Measurements from ENCODE around the gene ZNF423.

- TF ChIP-seq CTCF (IDR thresholded peaks at IDR 0.05) = no peak
- no peak for TF ChIP-seq EP300 (IDR thresholded peaks at IDR 0.05)
These were observed 334.1 kb downstream of the ZNF423 start for GRCh38 chr16:49521734-49522325.
